Central memory CD4-positive, alpha-beta T cell (primary cell): ENCODE results near the gene RPS6KA2.

Experiments used
- DNase-seq: peaks from one replicate; pipeline ENCODE4 v3.0.0; 2022

The RPS6KA2 gene

DNA sequence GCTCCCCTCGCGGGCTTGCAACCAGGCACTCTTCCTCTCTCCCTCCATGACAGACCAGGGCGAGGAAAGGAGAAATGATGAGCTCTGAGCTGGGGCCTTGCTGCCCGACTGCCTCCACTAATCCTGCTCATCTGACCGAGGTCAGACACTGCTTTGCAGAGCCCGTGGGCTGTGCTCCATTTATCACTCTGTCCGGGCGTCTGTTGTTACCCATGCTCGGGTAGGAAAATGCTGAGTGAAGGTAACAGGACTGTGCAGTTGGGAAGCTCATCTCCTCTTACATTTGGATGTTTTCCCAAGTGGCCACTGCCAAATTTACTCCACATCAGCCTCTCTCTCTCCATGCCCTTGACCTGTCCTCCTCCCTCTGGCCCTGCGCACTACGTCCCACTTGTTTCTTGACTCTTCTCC, 14.6 kb downstream of the RPS6KA2 start:
- no peak for DNase-seq

DNA sequence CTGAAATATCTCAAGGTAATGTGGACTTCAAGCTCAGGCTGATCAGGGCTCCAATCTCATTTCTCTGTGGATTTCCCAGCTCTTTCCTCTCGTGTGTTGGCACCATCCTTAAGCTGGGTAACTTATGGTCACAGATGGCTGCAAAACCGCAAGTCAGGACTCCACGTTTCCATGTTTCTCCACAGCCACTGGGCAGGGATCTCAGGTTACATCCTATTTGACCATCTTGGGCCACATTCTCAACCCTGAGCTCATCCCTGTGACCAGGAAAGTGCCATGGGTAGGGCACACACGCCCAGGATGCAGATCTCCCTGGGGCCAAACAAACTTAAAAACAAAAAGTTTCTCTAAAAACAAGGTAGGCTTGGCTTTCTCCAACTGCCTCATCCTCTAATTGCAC, 15.4 kb downstream of the RPS6KA2 start:
- no peak for DNase-seq

DNA sequence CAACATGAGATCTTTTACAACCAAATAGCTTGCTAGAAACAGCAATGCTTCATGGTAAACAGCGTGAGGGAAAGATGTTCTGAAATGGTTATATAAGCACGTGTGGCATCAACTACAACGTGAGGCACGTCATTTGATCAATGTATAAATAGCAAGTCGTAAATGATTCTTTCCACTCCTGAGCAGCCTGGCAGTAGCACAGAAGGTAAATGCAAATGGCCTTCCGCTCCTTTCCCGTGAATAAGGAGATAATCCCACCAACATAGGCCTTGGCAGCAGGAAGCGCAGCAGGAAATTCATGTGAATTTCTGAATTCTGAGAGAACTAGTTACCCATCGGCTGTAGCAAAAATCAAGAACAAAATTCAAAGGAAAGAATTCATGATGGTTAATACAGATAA, 17.0 kb downstream of the RPS6KA2 start:
- DNase-seq, result no peak

DNA sequence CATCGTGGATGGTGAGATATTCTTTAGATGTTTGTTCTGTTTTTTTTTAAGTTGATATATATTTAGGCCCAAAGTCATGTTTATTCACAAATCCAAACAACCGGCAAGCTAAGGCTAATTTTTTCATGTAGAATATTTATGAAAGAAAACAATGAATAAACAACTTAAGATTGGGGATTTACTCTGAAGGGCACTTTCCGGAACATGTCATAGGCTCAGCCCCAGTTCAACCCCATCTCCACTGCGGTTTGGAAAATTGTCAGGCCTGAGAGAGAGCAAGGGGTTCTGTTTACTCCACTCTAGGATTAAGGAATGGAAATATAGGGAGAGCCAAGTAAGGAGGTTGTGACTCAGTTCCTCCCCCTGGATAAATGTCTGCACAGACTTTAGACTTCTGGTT, 18.3 kb downstream of the RPS6KA2 start:
- no peak for DNase-seq

DNA sequence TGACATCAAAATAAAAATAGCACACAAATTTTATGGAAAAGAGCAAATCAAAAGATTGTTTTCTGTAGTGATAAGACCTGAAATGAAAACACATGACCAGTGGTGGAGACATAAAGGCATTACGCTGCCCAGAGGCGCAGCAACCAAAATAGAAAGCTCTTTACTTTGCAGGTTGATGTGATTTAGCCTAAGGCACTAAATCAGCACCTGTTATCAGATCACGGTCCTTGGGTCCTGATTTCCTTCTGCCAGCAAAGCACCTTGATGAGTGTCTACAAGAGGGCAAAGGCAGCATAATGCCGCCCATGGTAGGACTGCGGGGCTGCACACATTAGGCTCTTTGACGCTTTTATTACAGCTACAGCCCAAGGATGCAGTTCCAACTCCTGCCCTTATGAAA, 21.3 kb downstream of the RPS6KA2 start:
- no peak for DNase-seq

DNA sequence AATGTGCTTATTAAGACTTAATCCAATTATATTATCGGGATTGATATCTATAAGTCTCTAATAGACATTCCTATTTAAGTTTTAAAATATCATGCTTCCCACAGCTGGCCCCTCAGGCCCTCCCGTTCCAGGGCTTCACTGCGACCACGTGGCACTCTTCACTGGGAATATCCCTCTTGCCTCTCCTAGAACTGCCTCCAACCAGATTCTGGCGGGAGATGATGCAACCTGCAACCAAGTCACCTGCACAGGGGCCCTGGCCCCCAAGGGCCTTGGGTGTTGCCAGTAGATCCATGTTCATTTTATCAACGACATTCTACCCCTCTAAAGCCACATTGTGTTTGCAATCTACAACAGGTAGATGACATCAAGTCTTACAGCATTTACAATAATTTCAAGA, 22.1 kb downstream of the RPS6KA2 start:
- no peak for DNase-seq

DNA sequence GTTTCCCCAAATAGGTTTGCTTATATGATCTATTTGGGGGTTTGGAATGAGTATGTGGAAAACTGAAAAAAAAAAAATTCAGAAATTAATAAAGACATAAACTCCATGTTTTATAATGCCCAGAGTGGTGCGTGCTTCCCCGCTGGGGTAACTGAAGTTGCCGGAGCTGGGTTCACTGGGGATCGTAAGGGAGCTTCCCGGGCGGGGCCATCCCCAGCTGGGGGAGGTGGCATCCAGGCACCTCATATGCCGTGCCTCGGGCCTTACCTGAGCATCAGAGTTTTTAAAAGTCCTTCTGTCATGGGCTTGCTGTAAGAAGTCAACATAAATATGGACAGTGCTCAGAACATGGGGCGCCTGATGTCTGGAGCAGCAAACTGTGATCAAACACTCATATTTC, 22.7 kb downstream of the RPS6KA2 start:
- no peak for DNase-seq

DNA sequence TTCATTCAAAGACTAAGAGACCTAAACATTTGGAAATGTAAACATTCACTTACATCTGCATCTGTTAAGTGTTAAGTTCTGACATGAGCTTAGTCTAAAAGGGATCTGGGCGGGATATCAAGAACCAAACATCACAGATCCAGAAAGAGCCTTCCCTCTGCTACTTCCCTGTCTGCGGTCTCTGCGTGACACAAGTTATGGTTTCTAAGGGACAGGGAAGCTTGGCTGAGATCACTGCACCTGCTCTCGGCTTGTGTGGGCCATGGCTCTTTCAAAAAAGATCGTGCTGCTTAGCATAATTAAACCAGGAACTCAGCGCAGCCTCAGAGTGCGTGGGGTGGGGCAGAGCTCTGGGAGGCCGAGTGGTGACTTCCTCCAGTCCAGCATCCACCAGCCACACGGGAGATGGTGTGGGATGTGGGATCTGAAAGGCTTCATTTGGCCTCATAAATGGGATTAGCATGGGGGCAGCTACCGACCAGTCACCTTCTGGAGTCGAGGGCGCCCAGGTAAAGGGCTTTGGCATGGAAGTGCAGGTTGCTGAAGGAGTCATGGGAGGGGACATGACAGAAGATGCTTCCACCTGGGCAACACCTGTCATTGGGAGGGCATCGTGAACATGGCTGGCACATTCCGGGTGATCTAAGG, 23.9 kb downstream of the RPS6KA2 start:
- no peak for DNase-seq

DNA sequence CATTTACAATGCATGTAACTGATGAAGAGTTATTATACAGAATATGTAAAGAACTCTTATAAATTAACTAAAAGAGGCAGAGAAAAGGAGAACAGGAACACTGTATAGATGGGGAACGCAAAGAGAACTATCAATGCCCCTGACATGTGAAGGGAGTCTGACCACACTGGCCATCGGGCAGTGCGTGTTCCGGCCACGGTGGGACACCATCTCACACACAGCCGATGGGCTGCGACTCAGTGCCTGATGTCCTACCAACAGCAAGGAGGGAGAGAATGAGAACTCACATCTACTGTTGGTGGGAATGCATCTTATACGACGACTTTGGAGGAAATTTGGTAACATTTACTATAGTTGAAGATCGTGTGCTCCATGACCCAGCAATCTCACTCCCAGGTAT, 25.1 kb downstream of the RPS6KA2 start:
- no peak for DNase-seq

DNA sequence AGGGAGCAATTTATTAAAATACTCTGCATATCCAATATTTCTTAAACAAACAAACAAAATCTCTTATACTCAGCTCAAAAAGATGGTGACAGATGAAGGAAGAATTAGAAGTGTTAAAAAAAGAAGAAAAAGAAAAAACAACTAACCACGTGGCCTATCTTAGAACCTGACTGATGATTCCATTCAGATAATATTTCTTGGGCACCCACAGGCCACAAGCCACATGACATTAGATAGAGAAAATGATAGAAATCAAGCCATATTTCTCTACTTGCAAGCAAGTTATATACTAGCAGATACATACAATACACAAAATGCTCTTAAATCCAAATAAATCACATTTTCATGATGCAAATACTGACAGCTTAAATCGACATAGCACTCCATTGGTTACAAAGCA, 26.1 kb downstream of the RPS6KA2 start:
- DNase-seq, result no peak

DNA sequence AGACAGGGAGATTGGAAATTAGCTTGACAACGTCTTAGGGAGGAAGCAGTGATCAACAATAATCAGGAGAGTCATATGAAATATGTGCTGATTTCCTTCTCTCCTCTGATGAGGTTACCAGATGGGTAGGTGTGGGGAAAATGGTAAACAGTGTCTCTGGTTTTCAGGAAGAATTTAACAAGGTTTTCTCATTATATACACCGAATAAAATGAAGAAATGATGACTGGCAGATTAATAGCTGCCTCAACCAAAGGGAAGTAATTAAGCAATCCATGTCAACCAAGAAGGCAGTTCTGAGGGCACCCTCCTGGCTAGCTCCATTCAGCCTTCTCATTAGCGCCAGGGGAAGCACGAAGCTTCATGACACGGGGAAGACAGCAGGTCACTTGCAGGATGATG, 27.8 kb downstream of the RPS6KA2 start:
- no peak for DNase-seq

DNA sequence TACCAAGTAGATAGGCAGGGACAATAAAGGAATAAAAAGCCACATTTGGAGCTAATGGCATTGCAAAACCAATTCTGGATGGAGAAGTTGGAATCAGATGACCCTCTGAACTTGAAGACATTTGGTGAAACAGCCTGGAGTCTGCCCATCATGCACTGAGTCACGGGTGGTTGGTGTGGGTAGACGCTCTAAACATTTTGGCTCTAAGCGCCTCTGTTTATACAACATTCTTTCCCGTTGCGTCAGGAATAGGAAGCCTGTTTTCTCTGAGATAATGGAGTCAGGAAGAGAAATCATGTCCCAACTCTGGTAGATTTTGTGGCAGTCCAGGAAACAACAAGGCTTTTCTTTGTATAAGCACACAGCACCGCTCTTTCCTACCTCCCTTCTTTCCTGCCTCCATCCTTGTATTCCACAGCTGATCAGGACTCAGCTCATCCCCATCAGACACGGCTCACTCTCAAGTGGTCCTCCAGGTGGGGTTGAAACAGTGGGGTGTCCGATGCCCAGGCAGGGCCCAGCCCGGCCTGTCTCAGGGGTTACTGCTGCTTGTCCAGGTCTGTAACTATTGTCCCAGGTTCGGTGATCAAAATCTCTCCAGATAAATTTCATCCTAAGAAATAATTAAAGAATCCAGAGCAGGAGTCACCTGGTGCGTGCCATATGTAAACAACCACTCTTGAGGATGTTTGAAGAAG, 28.5 kb downstream of the RPS6KA2 start:
- DNase-seq, result no peak

DNA sequence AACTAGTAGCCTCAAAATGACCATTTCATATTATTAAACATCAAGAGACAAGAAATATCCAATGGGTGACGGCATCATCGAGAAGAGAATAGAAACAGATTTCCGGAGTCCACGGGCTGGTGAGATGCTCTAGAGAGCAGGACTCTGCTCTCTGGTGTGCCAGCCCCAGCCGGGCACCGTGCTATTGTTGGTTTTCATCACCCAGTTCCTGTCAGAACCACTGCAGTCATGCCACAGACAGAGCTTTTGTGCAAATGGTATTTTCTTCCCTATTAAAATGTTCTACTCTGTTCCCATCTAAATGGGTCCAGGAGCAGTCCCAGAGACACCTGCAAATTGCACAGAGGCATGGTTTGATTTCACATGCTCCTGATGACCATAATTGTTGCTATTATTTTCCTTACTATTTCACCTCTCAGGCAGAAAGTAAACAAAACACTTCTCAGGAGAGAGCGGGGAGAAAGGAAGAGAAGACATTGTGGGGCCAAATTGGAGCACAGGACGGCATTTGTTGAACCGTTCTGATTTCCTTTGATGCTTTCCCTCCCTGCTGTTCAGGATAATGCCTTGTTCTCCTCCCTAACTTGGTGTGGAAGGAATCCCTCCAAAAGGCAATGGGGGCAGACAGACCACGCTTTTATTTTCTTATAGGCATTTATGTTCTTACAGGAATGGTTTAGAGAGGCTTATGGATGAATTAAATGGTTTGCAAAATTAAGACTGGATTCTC, 29.2 kb downstream of the RPS6KA2 start:
- DNase-seq, result no peak

DNA sequence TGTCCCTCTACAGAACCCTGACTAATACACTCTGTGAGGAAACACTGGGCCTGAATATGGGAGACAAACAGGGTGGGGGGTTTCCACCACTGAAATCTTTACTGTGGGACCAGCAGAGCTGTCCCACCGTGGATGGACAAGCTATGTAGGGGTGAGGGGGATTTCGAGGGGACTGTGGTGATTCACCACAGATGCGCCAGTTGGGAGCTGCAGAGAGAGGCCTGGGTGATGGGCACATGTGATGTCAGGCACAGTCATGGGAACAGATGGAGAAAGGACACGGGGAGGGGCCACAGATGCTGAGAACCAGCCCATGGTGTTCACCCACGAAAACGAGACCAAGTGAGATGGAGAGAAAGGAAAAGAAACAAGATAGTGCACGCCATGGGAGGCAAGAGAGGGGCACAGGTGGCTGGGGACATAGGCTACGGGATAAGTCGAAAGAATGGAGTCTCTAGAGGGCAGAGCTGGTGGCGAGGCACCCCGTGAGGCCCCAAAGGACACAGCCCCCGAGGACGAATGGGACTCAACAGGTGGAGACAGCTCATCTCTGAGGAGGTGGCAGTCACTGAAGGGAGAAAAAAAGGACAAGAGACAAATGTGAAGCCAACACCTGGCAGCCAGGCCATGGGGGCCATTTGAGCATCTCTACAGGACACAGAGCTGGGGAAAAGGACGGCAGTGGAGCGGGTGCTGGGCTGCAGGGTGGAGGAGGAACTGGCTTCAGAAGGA, 30.1 kb downstream of the RPS6KA2 start:
- no peak for DNase-seq

DNA sequence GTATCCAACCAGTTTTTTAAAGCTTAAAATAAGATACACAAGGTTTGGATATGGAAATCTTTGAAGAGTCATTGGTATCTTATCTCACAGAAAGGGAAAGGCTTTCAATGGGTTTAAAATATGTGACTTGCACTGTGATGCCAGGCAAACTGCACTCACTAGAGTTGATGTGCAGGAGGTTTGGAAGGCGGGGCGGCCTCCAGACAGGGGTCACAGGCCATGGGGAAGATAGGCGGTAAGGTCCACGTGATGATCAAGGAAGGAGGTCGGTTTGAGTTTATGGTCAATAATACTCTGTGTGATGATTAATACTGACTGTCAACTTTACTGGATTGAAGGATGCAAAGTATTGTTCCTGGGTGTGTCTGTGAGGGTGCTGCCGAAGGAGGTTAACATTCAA, 31.1 kb downstream of the RPS6KA2 start:
- DNase-seq, result no peak

DNA sequence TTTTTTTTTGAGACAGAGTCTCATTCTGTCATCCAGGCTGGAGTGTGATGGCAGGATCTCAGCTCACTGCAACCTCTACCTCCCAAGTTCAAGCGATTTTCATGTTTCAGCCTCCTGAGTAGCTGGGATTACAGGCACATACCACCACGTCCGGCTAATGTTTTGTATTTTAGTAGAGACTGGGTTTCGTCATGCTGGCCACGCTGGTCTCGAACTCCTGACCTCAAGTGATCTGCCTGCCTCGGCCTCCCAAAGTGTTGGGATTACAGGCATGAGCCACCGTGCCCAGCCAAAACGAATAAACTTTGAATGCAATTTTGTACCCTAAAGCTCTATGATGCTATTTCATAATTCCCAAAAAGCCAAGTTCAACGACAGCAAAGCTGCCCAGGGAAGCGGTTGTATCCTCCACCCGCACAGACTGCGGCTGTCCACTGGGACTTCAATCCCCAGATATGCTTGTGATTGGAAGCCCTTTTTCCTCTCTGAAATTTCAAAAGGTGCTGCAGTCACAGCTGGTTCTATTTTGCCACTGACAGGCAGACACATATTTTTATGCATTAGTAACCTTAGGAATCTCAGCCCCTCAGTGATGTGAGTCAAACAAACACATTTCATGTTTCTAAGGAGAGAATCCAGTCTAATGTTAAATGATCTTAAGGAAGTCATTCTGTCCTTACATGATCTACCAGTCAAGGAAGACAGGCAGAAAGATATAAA, 31.8 kb downstream of the RPS6KA2 start:
- no peak for DNase-seq

DNA sequence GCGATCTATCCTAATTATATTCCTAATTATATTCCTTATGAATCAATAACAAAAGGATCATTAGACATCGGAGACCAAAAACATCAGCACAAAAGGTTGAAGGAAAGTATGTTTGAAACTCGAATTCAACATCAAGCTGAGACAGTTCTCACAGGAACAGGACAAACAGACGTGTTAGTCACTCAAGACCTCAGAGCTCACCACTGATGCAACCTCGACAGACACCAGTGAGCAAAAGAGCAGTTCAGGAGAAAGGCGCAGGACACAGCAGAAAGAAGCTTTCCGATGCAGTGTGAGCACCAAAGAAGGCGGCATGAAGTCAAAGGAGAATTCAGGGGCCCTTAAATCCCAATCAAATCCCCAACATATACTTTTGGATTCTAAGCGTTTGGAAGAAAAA, 34.2 kb downstream of the RPS6KA2 start:
- no peak for DNase-seq

DNA sequence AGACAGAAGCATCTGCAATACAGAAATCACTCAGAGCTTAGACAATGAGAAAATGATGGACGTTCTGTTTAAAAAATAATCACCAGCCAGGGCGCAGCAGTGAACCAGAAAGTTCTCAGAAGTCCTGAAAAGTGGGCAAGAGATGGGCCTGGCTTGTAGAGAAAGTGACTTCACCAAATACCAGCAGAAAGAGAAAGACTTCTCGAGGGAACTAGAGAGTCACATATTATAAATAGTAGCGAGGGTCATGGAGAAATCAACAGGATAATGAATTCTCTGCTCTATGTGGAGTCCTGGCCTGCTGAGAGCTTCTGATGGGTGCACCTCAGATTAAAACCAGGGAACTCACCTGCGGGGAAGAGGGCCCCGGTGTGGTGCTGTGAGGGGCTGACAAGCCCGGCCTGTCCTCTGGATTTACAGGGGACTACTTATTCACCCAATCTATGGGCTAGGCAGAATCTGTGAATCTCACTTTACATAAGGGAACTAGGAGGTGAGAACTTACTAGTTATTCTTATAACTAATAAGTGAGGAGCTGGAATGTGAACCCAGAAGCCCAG, 35.0 kb downstream of the RPS6KA2 start:
- no peak for DNase-seq

DNA sequence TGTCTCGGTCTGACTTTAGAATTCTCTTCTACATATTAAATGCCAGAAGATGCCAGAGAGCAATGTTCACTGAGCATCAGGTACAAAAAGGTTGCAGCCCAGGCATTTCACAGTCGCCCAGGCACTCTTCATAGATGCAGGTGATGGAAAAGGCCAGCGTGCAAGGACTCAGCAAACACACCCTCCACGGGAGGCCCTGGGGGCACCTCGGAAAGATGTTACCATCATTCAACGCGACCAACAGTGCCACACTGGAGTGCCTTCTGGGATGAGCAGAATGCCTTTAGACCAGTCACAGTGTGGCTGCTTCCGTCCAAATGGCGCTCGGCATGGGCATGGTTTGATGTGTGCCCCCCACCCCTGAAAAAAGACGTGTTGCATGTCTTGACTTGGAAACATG, 36.0 kb downstream of the RPS6KA2 start:
- no peak for DNase-seq

DNA sequence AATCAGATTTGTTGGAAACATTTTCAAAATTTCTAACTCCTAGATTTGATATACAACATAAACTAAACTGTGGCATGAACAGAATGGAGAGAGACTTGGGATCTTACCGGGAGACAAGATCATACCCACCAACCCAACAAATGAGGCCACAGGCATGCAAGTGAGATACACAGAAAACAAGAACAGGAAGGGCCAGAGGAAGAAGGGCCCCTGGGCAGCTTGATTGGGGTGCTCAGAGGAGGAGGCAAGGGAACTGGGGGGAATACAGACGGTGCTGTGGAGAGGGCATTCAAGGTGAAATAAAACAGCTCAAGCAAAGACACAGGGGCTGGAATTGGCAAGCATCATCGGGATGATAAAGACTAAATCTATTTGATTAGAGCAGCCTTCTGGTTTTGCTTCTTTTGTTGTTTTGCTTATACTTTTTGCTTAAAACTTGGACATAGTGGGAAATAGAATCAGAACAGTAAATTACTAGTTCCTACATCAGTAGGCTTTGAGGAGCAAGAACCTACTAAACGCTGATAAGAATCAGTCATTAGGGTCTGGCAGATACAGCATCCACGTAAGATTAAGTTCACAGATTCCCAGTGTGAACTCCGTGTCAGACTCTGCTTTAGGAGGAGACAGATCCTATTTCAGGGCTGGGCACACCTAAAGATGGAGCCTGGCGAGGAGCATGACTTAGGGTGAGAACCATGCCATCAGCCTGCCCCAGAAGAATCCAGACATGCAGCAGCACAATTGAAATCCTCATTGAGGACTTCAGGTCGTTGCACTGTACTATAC, 37.1 kb downstream of the RPS6KA2 start:
- no peak for DNase-seq

DNA sequence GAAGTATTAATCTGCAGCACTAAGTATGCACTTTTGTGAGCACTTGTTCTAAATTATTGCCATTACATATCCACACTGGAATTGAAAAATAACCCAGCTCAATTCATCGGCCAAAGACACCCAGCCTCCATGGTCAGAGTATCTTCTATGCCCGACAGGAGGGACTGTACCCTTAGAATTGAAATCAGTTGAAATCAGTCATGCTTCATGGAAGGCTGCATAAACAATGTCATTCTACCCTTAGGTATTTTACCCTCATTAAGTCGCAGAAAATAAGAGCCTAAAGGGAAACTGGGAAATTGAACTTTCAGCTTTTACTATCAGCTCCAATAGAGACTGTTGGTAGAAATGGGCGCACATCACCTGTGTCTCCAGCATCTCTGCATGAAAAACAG, 37.7 kb downstream of the RPS6KA2 start:
- no peak for DNase-seq
